Measurements from ENCODE around the gene RXRG. TPM values are rescaled to one million over a fixed set of nuclear protein-coding genes. Genes with fewer than 3 reads are reported as not detected.

RXRG gene
- total RNA-seq (0.47 TPM), polyA plus RNA-seq (0.23 TPM)
- long read RNA-seq, donor 1 = 0 reads
- long read RNA-seq, donor 2 = 0 reads
- long read RNA-seq, donor 3 = 0 reads
- long read RNA-seq, donor 4 = 0 reads
- long read RNA-seq, donor 5 = 0 reads
- long read RNA-seq, donor 6 = 0 reads
- long read RNA-seq, donor 7 = 0 reads
- long read RNA-seq, donor 8 = 0 reads
- long read RNA-seq, donor 9 = 0 reads
- long read RNA-seq, donor 10 = 0 reads

GRCh38 chr1:165444897-165445370, at the start of gene RXRG:
RXRG (minus strand) TSS chr1:165445126; CDS start chr1:165444893, 233 bp downstream.
- H3K27ac ChIP-seq (ENCODE audit: low read depth in 1 of 2, low read length in 1 of 2) = no peak within 1 kb of the TSS
- peaks cover 32 to 53% of the 10 kb centered on the region in 2 donors for H3K27me3 ChIP-seq (ENCODE audit: control insufficient read depth in 2 of 2, insufficient read depth in 1 of 2, low read length in 1 of 2)
- no peaks in the 10 kb centered on the region for H3K4me1 ChIP-seq (ENCODE audit: control insufficient read depth in 2 of 2, insufficient read depth in 2 of 2, low read length in 2 of 2)
- no peaks in the 10 kb centered on the region for H3K36me3 ChIP-seq (ENCODE audit: control insufficient read depth in 2 of 2, insufficient read depth in 2 of 2, low read length in 1 of 2)
- no peak for DNase-seq (ENCODE audit: low read depth in 6 of 9, low spot score in 9 of 9)
- H3K9me3 ChIP-seq (ENCODE audit: control insufficient read depth in 2 of 2, insufficient read depth in 1 of 2, low read length in 1 of 2) = no peaks in the 10 kb centered on the region
- no peak within 1 kb of the TSS for H3K4me3 ChIP-seq (ENCODE audit: low read length in 2 of 2)
- WGBS = 3% methylated on average over 33 of the region's 33 CpGs

- 91% methylated on average over 6 of the region's 6 CpGs for WGBS
- Histone ChIP-seq H3K4me3 (ENCODE audit: low read length in 2 of 2) (no peak overlapping the region), H3K27me3 (ENCODE audit: control insufficient read depth in 2 of 2, insufficient read depth in 1 of 2, low read length in 1 of 2) (no peaks in the 10 kb centered on the region), H3K4me1 (ENCODE audit: control insufficient read depth in 2 of 2, insufficient read depth in 2 of 2, low read length in 2 of 2) (no peaks in the 10 kb centered on the region), H3K9me3 (ENCODE audit: control insufficient read depth in 2 of 2, insufficient read depth in 1 of 2, low read length in 1 of 2) (no peaks in the 10 kb centered on the region), H3K36me3 (ENCODE audit: control insufficient read depth in 2 of 2, insufficient read depth in 2 of 2, low read length in 1 of 2) (no peaks in the 10 kb centered on the region), H3K27ac (ENCODE audit: low read depth in 1 of 2, low read length in 1 of 2) (no peak overlapping the region)
- DNase-seq (ENCODE audit: low read depth in 6 of 9, low spot score in 9 of 9) = no peak
These were observed 48.0 kb upstream of the RXRG start for GRCh38 chr1:165492845-165493373.

- 79% methylated on average over 5 of the region's 5 CpGs for WGBS
- DNase-seq (ENCODE audit: low read depth in 6 of 9, low spot score in 9 of 9) = no peak
These were observed 45.2 kb upstream of the RXRG start for GRCh38 chr1:165490175-165490574.

GRCh38 chr1:165487921-165488320, 43.0 kb upstream of the RXRG start:
- H3K4me3 ChIP-seq (ENCODE audit: low read length in 2 of 2) = no peak overlapping the region
- no peak for DNase-seq (ENCODE audit: low read depth in 6 of 9, low spot score in 9 of 9)
- WGBS = 61% methylated on average over 1 of the region's 1 CpG
- no peak overlapping the region for H3K27ac ChIP-seq (ENCODE audit: low read depth in 1 of 2, low read length in 1 of 2)
- H3K9me3 ChIP-seq (ENCODE audit: control insufficient read depth in 2 of 2, insufficient read depth in 1 of 2, low read length in 1 of 2) = no peaks in the 10 kb centered on the region
- no peaks in the 10 kb centered on the region for H3K4me1 ChIP-seq (ENCODE audit: control insufficient read depth in 2 of 2, insufficient read depth in 2 of 2, low read length in 2 of 2)
- no peaks in the 10 kb centered on the region for H3K27me3 ChIP-seq (ENCODE audit: control insufficient read depth in 2 of 2, insufficient read depth in 1 of 2, low read length in 1 of 2)
- no peaks in the 10 kb centered on the region for H3K36me3 ChIP-seq (ENCODE audit: control insufficient read depth in 2 of 2, insufficient read depth in 2 of 2, low read length in 1 of 2)

More at GRCh38 chr1:165490175-165490574, 45.2 kb upstream of the RXRG start:
- H3K36me3 ChIP-seq (ENCODE audit: control insufficient read depth in 2 of 2, insufficient read depth in 2 of 2, low read length in 1 of 2) = no peaks in the 10 kb centered on the region
- no peak overlapping the region for H3K27ac ChIP-seq (ENCODE audit: low read depth in 1 of 2, low read length in 1 of 2)
- no peaks in the 10 kb centered on the region for H3K4me1 ChIP-seq (ENCODE audit: control insufficient read depth in 2 of 2, insufficient read depth in 2 of 2, low read length in 2 of 2)
- no peak overlapping the region for H3K4me3 ChIP-seq (ENCODE audit: low read length in 2 of 2)
- H3K27me3 ChIP-seq (ENCODE audit: control insufficient read depth in 2 of 2, insufficient read depth in 1 of 2, low read length in 1 of 2) = no peaks in the 10 kb centered on the region
- no peaks in the 10 kb centered on the region for H3K9me3 ChIP-seq (ENCODE audit: control insufficient read depth in 2 of 2, insufficient read depth in 1 of 2, low read length in 1 of 2)

GRCh38 chr1:165486663-165487062, 41.7 kb upstream of the RXRG start:
- Histone ChIP-seq H3K4me3 (ENCODE audit: low read length in 2 of 2) (no peak overlapping the region), H3K27ac (ENCODE audit: low read depth in 1 of 2, low read length in 1 of 2) (no peak overlapping the region), H3K9me3 (ENCODE audit: control insufficient read depth in 2 of 2, insufficient read depth in 1 of 2, low read length in 1 of 2) (no peaks in the 10 kb centered on the region), H3K36me3 (ENCODE audit: control insufficient read depth in 2 of 2, insufficient read depth in 2 of 2, low read length in 1 of 2) (no peaks in the 10 kb centered on the region), H3K4me1 (ENCODE audit: control insufficient read depth in 2 of 2, insufficient read depth in 2 of 2, low read length in 2 of 2) (no peaks in the 10 kb centered on the region), H3K27me3 (ENCODE audit: control insufficient read depth in 2 of 2, insufficient read depth in 1 of 2, low read length in 1 of 2) (no peaks in the 10 kb centered on the region)
- WGBS = 82% methylated on average over 3 of the region's 3 CpGs
- DNase-seq (ENCODE audit: low read depth in 6 of 9, low spot score in 9 of 9) = no peak

GRCh38 chr1:165485716-165486115, 40.8 kb upstream of the RXRG start:
- H3K27ac ChIP-seq (ENCODE audit: low read depth in 1 of 2, low read length in 1 of 2) = no peak overlapping the region
- no peak for DNase-seq (ENCODE audit: low read depth in 6 of 9, low spot score in 9 of 9)
- no peaks in the 10 kb centered on the region for H3K4me1 ChIP-seq (ENCODE audit: control insufficient read depth in 2 of 2, insufficient read depth in 2 of 2, low read length in 2 of 2)
- no peaks in the 10 kb centered on the region for H3K27me3 ChIP-seq (ENCODE audit: control insufficient read depth in 2 of 2, insufficient read depth in 1 of 2, low read length in 1 of 2)
- no peak overlapping the region for H3K4me3 ChIP-seq (ENCODE audit: low read length in 2 of 2)
- 92% methylated on average over 5 of the region's 5 CpGs for WGBS
- H3K36me3 ChIP-seq (ENCODE audit: control insufficient read depth in 2 of 2, insufficient read depth in 2 of 2, low read length in 1 of 2) = no peaks in the 10 kb centered on the region
- H3K9me3 ChIP-seq (ENCODE audit: control insufficient read depth in 2 of 2, insufficient read depth in 1 of 2, low read length in 1 of 2) = no peaks in the 10 kb centered on the region

GRCh38 chr1:165484532-165484931, 39.6 kb upstream of the RXRG start:
- Histone ChIP-seq H3K4me3 (ENCODE audit: low read length in 2 of 2) (no peak overlapping the region), H3K27ac (ENCODE audit: low read depth in 1 of 2, low read length in 1 of 2) (no peak overlapping the region), H3K4me1 (ENCODE audit: control insufficient read depth in 2 of 2, insufficient read depth in 2 of 2, low read length in 2 of 2) (no peaks in the 10 kb centered on the region), H3K9me3 (ENCODE audit: control insufficient read depth in 2 of 2, insufficient read depth in 1 of 2, low read length in 1 of 2) (no peaks in the 10 kb centered on the region), H3K36me3 (ENCODE audit: control insufficient read depth in 2 of 2, insufficient read depth in 2 of 2, low read length in 1 of 2) (no peaks in the 10 kb centered on the region), H3K27me3 (ENCODE audit: control insufficient read depth in 2 of 2, insufficient read depth in 1 of 2, low read length in 1 of 2) (no peaks in the 10 kb centered on the region)
- WGBS = 89% methylated on average over 1 of the region's 1 CpG
- no peak for DNase-seq (ENCODE audit: low read depth in 6 of 9, low spot score in 9 of 9)

- no peak overlapping the region for H3K4me3 ChIP-seq (ENCODE audit: low read length in 2 of 2)
- H3K27ac ChIP-seq (ENCODE audit: low read depth in 1 of 2, low read length in 1 of 2) = no peak overlapping the region
- H3K9me3 ChIP-seq (ENCODE audit: control insufficient read depth in 2 of 2, insufficient read depth in 1 of 2, low read length in 1 of 2) = no peaks in the 10 kb centered on the region
- H3K4me1 ChIP-seq (ENCODE audit: control insufficient read depth in 2 of 2, insufficient read depth in 2 of 2, low read length in 2 of 2) = no peaks in the 10 kb centered on the region
- no peaks in the 10 kb centered on the region for H3K36me3 ChIP-seq (ENCODE audit: control insufficient read depth in 2 of 2, insufficient read depth in 2 of 2, low read length in 1 of 2)
- DNase-seq (ENCODE audit: low read depth in 6 of 9, low spot score in 9 of 9) = no peak
- 86% methylated on average over 4 of the region's 4 CpGs for WGBS
- H3K27me3 ChIP-seq (ENCODE audit: control insufficient read depth in 2 of 2, insufficient read depth in 1 of 2, low read length in 1 of 2) = no peaks in the 10 kb centered on the region
These were observed 38.5 kb upstream of the RXRG start for GRCh38 chr1:165483412-165483811.

GRCh38 chr1:165481820-165482532, 37.0 kb upstream of the RXRG start:
- Histone ChIP-seq H3K9me3 (ENCODE audit: control insufficient read depth in 2 of 2, insufficient read depth in 1 of 2, low read length in 1 of 2) (no peaks in the 10 kb centered on the region), H3K27ac (ENCODE audit: low read depth in 1 of 2, low read length in 1 of 2) (no peak overlapping the region), H3K4me1 (ENCODE audit: control insufficient read depth in 2 of 2, insufficient read depth in 2 of 2, low read length in 2 of 2) (no peaks in the 10 kb centered on the region), H3K36me3 (ENCODE audit: control insufficient read depth in 2 of 2, insufficient read depth in 2 of 2, low read length in 1 of 2) (no peaks in the 10 kb centered on the region), H3K4me3 (ENCODE audit: low read length in 2 of 2) (no peak overlapping the region), H3K27me3 (ENCODE audit: control insufficient read depth in 2 of 2, insufficient read depth in 1 of 2, low read length in 1 of 2) (no peaks in the 10 kb centered on the region)
- DNase-seq (ENCODE audit: low read depth in 6 of 9, low spot score in 9 of 9) = no peak
- 53% methylated on average over 6 of the region's 6 CpGs for WGBS

Data from thymus (tissue), 14 donors.